ENCODE results near the gene SLC30A10.
"Not testable (repeated sequence)": the region's sequence is repeated elsewhere in the genome, so short reads cannot be mapped to it uniquely, and the experiment has no call there.

Gene SLC30A10

GRCh38 chr1:219900882-219901281, 27.5 kb downstream of the SLC30A10 start:
- Histone ChIP-seq H3K9me3 (no peaks in the 10 kb centered on the region), H3K36me3 (no peaks in the 10 kb centered on the region), H3K4me3 (no peak overlapping the region), H3K27ac (no peak overlapping the region), H3K4me1 (no peaks in the 10 kb centered on the region), H3K27me3 (no peaks in the 10 kb centered on the region)
- TF ChIP-seq, protein P1, sequence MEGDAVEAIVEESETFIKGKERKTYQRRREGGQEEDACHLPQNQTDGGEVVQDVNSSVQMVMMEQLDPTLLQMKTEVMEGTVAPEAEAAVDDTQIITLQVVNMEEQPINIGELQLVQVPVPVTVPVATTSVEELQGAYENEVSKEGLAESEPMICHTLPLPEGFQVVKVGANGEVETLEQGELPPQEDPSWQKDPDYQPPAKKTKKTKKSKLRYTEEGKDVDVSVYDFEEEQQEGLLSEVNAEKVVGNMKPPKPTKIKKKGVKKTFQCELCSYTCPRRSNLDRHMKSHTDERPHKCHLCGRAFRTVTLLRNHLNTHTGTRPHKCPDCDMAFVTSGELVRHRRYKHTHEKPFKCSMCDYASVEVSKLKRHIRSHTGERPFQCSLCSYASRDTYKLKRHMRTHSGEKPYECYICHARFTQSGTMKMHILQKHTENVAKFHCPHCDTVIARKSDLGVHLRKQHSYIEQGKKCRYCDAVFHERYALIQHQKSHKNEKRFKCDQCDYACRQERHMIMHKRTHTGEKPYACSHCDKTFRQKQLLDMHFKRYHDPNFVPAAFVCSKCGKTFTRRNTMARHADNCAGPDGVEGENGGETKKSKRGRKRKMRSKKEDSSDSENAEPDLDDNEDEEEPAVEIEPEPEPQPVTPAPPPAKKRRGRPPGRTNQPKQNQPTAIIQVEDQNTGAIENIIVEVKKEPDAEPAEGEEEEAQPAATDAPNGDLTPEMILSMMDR (IDR thresholded peaks at IDR 0.05), result no peak
- intact Hi-C loops (cut with DNase I; ENCODE audit: low total_unique reads), result no loop called here
- no peak for DNase-seq

- no peak overlapping the region for H3K4me3 ChIP-seq
- intact Hi-C loops (cut with DNase I; ENCODE audit: low total_unique reads), result no loop called here
- H3K9me3 ChIP-seq, result no peaks in the 10 kb centered on the region
- TF ChIP-seq, protein P1 (IDR thresholded peaks at IDR 0.05), result no peak
- no peaks in the 10 kb centered on the region for H3K36me3 ChIP-seq
- H3K27ac ChIP-seq, result no peak overlapping the region
- no peaks in the 10 kb centered on the region for H3K4me1 ChIP-seq
- H3K27me3 ChIP-seq, result no peaks in the 10 kb centered on the region
- no peak for DNase-seq
Observed at GRCh38 chr1:219900201-219900600, 28.2 kb downstream of the SLC30A10 start.

DNA sequence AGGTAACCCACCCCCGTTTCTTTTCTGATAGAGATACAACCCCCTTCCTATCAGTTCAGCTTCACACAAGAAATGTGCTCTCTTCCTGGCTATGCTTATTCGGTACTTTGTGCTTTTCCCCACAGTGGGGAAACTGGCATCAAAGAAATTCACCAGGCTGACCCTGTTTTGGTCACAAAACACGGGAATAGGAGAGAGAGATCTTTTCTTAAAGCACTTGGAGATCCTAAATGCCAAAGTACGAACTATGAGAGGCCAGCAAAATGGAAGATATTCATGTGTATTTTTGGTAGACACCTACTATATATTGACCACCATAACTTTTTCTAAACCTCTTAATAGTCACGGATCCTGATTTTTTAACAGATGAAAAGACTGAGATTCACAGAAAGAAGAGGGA, 30.0 kb downstream of the SLC30A10 start:
- DNase-seq, result no peak
- TF ChIP-seq, protein P1 (IDR thresholded peaks at IDR 0.05), result no peak
- no peaks in the 10 kb centered on the region for H3K9me3 ChIP-seq
- H3K27me3 ChIP-seq, result no peaks in the 10 kb centered on the region
- no peaks in the 10 kb centered on the region for H3K4me1 ChIP-seq
- H3K36me3 ChIP-seq, result no peaks in the 10 kb centered on the region
- no peak overlapping the region for H3K4me3 ChIP-seq
- H3K27ac ChIP-seq, result no peak overlapping the region
- intact Hi-C loops (cut with DNase I; ENCODE audit: low total_unique reads), result no loop called here

GRCh38 chr1:219897914-219898313, 30.4 kb downstream of the SLC30A10 start:
- Histone ChIP-seq H3K27me3 (no peaks in the 10 kb centered on the region), H3K4me1 (no peaks in the 10 kb centered on the region), H3K4me3 (no peak overlapping the region), H3K27ac (no peak overlapping the region), H3K36me3 (no peaks in the 10 kb centered on the region), H3K9me3 (no peaks in the 10 kb centered on the region)
- TF ChIP-seq, protein P1 (IDR thresholded peaks at IDR 0.05), result no peak
- intact Hi-C loops (cut with DNase I; ENCODE audit: low total_unique reads), result no loop called here
- DNase-seq, result no peak

DNA sequence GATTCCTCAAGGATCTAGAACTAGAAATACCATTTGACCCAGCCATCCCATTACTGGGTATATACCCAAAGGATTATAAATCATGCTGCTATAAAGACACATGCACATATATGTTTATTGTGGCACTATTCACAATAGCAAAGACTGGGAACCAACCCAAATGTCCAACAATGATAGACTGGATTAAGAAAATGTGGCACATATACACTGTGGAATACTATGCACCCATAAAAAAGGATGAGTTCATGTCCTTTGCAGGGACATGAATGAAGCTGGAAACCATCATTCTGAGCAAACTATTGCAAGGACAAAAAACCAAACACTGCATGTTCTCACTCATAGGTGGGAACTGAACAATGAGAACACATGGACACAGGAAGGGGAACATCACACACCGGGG, 36.1 kb downstream of the SLC30A10 start:
- intact Hi-C loops (cut with DNase I; ENCODE audit: low total_unique reads); H3K27me3 ChIP-seq; H3K36me3 ChIP-seq; H3K9me3 ChIP-seq; DNase-seq; H3K4me3 ChIP-seq; H3K27ac ChIP-seq; H3K4me1 ChIP-seq: not testable (repeated sequence)

DNA sequence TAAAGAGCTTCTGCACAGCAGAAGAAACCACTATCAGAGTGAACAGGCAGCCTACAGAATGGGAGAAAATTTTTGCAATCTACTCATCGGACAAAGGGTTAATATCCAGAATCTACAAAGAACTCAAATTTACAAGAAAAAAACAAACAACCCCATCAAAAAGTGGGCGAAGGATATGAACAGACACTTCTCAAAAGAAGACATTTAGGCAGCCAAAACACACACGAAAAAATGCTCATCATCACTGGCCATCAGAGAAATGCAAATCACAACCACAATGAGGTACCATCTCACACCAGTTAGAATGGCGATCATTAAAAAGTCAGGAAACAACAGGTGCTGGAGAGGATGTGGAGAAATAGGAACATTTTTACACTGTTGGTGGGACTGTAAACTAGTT, 36.5 kb downstream of the SLC30A10 start:
- H3K4me3 ChIP-seq; intact Hi-C loops (cut with DNase I; ENCODE audit: low total_unique reads); H3K36me3 ChIP-seq; H3K4me1 ChIP-seq; H3K9me3 ChIP-seq; H3K27me3 ChIP-seq; H3K27ac ChIP-seq; DNase-seq: not testable (repeated sequence)

DNA sequence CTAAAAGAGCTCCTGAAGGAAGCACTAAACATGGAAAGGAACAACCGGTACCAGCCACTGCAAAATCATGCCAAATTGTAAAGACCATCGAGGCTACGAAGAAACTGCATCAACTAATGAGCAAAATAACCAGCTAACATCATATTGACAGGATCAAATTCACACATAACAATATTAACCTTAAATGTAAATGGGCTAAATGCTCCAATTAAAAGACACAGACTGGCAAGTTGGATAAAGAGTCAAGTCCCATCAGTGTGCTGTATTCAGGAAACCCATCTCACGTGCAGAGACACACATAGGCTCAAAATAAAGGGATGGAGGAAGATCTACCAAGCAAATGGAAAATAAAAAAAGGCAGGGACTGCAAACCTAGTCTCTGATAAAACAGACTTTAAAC, 39.7 kb downstream of the SLC30A10 start:
- H3K9me3 ChIP-seq; H3K4me3 ChIP-seq; H3K27me3 ChIP-seq; H3K4me1 ChIP-seq; DNase-seq; intact Hi-C loops (cut with DNase I; ENCODE audit: low total_unique reads); H3K27ac ChIP-seq; H3K36me3 ChIP-seq: not testable (repeated sequence)
